NCI-H1694 treated with DMSO at 0.1 percent for 48 hours (cell line): ENCODE measurements around the gene VSIG10L2.

Experiments
- DNase-seq: peaks from one replicate; lab custom pipeline; 2025; lab: John Stamatoyannopoulos, UW

The VSIG10L2 gene

DNA sequence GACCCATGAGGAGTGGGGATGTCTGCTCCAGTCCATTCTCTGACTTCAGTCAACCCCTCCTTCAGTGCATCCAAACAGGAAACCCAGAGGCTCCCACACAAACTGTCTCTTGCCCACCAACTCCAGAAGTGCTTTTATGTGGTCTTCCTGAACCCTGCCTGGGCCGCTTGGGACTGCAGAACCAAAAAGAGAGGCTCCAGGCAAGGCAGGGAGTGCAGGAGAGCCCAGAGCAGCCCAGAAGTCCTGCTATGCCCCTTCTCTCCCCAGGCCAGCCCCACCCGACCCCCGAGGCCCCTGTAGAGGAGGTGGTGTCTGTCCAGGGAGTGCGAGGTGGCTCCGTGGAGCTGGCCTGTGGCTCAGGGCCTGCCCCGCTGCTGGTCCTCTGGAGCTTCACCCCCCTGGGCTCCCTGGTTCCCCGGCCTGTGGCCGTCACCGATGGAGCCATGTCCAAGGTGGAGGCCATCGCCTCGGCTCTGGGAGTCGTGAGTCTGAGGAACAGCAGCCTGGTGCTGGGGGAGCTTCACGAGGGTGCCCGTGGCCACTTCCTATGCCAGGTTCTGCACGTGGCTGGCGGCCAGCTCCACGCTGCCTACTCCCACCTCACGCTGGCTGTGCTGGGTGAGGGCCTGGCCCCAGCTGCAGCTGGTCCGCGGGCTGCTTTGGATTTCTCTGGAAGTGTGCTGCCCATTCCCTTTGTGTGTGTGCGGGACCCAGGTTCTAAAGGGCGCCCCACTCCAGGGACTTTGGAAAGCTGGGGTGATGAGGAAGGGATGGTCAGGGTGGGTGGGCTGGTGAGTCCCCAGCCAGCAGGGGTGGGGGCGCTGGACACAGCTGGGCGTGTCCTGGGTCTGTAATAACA lies 1.8 kb downstream of the VSIG10L2 start:
- no peak for DNase-seq

DNA sequence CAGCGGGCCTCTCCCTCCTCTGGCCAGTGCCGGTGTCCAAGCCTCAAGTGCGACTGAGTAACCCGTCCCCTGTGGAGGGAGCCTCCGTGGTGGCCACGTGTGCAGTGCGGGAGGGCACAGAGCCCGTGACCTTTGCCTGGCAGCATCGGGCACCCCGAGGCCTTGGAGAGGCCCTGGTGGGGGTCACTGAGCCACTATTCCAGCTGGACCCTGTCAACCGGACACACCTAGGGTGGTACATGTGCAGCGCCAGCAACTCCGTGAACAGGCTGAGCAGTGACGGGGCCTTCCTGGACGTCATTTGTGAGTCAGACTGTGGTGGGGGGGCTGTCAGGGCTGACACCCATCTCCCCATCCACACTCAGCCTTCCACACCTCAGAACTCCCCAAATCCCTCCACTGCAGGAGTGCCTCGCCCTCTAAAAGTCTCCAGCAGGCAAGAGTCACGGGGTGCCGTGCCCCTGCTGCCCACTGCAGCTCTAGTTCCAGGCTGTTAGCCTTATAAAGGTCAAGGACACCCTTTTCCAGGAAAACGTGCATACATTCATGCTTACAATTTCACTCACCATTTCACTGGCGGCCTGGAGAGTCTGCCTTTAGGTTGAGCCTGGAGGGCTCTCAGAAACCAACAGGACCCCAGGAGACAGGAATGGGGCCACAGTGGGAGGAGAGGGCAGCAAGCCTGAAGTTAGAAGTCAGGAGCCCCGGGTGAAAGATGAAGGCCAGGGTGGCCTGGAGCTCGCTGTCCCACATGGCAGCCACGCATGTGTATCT lies 2.6 kb downstream of the VSIG10L2 start:
- no peak for DNase-seq

DNA sequence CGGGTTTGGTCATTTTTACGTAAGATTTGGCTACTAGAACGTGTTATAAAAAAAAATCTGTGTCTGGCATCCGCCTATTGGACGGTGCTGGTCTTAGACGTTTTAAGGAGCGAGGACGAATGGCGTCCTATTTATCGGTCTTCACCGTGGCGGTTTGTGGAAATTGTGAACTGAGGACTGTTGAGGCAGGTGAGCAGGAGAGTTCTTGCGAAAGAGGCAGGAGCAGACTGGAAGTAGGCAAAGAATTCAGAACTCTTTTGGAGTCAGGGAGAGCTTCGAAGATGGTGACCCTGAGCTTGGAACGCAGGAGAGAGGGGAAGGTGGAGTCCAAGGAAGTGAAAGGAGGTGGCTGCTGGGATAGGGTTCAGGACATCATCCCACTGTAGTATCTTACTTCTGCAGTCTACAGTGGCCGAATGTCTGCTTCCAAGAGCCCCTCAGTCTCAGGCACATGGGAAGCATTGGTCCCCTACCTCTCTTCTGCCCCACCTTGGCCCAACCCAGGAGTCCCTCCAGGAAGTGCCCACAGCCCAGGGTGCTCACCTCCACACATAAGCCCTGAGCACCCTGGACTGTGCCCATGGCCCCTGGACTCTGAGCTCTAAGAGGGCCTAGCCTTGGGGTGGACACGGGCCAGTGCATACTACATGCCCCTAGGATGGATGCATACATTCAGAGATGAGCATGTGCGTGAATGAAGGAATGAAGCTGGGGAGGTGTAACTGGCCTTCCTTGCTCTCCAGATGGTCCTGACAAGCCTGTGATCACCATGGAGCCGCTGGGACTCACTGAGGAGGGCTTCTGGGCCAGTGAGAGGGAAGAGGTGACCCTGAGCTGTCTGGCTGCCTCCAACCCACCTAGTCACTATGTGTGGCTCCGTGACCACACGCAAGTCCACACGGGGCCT lies 3.7 kb downstream of the VSIG10L2 start:
- DNase-seq: no peak

DNA sequence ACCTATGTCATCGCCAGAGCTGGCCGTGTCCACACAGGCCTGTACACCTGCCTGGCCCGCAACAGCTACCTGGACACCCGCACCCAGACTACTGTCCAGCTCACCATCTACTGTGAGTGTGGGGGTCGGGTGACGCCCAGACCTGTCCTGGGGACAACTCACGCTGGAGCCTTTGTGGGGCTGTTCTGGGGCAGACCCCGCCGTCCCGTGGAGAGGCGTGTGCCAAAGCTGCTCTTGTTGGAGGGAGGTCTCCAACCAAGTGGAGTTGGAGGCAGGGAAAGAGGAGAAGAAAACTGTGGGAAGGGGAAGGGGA lies 4.3 kb downstream of the VSIG10L2 start:
- DNase-seq: no peak

DNA sequence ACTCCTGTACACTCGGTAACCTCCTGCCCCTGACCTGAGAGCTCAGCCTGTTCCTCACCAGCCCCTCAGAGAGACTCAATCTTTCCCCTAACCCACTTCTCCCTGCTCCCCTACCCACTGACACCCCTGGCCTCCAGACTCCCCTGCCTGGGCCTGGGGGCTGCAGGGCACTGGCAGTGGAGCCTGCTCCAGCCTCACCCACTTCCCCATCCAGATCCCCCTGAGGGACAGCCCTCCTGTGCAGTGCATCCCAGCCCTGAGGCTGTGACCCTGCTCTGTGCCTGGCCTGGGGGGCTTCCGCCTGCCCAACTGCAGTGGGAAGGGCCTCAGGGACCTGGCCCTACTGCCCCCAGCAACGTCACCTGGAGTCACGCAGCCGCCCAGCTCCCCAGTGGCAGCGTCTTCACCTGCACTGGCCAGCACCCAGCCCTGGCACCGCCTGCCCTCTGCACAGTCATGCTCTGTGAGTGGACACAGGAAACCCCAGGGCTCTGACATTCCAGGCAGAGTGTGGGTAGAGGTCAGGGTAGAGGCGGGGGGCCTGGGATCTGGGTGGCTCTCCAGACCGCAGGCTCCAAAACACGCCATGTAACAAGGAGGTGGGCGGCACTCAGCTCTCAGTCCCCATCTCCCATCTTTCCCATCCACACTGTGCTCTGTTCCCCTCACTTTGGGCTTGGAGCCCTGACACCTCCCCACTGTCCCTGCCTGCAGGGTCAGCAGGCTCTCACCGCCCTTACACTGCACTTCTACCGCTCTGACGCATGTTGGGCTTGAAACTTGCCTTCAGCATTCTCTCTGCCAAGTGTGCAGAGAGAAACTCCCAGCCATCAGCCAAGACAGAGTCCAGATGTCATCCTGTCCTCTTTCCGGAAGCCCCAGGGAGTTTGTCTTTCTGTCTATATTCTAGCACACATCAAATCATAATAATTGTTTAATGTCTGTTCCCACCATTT lies 5.1 kb downstream of the VSIG10L2 start:
- DNase-seq: no peak

DNA sequence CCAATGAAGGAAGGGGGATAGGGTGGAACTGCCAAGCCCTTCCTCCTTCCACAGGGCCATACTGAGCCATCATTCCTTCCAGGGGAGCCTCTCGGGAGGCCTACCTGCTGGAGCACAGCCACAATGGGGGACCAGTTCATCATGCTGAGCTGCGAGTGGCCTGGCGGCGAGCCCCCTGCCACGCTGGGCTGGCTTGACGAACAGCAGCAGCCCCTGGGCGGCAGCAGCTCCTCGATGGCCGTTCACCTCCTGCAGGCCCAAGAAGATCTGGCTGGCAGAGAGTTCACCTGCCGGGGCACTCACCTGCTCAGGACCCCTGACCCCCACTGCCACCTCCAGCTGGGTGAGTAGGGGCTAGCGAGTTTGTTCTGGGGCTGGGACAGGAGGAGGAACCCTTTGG lies 5.9 kb downstream of the VSIG10L2 start:
- no peak for DNase-seq

DNA sequence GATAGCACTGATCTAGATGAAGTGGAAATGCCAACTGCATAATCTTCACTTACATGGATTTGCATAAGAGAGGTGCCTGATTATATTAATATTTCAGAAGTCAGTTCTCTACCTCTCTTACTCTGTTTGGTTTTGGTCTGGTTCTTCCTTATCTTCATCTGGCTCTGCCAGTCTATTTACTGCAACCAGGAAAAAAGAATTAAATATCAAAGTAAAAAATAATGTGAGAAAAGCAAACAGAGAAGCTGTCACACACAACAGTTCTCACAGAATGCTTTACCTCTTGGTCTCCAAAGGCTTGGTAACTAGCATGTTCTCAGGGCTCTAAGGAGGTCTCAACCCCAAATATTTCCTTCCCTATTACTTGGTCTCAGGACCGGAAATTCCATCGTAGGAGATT lies 6.7 kb downstream of the VSIG10L2 start:
- DNase-seq: no peak

DNA sequence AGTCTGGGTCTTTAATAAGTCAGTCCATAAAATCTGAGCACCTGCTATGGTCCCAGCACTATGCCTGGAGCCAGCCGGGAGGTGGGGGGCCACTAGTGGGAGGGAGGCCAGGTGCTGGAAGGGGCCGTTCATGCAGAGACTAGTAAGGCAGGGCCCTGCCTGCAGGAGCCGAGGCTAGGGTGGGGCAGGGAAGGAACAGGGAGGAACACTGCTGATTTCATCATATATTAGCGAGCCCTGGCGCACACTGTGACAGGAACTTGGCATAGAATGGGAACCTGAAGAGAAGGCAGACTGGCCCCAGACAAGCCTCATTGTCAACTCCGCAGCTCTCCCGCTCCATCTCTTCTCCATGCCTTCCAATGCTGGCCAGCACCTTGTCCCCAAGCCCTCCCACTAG lies 7.1 kb downstream of the VSIG10L2 start:
- DNase-seq: peak; percentile 0

DNA sequence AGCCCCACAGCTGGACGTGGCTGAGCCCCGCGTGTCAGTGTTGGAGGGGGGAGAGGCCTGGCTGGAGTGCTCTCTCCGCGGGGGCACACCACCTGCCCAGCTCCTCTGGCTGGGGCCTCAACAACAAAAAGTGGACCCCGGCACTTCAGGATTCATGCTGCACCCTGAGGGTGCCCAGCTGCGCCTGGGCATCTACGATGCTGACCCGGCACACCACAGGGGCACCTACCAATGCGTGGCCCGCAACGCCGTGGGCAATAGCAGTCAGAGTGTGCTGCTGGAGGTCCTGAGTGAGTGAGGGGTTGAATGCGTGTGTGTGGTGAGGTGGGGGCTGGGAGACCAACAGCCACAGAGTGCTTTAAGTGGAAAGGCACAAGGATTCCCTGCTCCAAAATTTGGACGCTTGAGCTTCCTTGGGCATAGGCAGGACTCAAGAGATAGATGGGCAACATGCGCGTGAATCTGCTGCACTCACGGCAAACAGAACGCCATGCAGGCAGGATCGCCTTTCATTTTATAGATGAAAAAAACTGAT lies 7.6 kb downstream of the VSIG10L2 start:
- no peak for DNase-seq

DNA sequence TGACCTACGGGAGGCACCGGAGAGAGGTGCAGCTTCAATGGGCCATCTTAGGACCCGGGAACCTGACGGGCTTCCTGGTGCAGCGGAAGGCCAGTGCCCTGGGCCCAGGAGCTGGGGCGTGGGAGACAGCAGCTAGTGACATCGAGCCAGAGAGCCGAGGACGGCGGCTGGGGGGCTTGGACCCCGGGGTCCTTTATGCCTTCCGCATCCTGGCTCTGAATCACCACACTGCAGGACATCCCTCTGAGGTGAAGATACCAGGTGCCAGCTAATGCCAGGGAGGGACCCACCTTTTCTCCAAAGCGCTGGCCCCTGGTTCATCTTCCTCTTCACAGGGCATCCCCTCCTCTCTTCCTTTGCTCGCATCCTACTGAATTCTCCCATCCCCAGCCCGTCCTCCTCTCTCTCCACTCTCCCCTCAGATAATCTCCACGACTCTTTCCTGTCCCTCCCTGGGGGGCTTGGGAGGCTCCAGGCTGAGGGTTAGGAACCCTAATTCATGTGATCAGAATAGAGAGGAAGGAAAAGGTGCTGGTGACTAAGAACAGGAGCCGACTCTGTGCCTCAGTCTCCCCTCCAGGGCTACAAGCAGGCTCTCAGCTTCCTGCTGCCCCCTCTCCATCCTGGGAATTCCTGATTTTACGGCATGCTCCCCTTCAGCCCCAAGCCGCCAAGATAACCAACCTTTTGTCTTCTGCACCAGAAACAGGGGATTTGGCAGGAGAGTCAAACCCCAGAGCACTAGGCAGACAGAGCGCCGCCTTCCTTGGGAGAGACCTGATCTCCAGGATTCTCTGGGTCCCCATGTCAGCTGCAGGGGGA lies 8.5 kb downstream of the VSIG10L2 start:
- no peak for DNase-seq

DNA sequence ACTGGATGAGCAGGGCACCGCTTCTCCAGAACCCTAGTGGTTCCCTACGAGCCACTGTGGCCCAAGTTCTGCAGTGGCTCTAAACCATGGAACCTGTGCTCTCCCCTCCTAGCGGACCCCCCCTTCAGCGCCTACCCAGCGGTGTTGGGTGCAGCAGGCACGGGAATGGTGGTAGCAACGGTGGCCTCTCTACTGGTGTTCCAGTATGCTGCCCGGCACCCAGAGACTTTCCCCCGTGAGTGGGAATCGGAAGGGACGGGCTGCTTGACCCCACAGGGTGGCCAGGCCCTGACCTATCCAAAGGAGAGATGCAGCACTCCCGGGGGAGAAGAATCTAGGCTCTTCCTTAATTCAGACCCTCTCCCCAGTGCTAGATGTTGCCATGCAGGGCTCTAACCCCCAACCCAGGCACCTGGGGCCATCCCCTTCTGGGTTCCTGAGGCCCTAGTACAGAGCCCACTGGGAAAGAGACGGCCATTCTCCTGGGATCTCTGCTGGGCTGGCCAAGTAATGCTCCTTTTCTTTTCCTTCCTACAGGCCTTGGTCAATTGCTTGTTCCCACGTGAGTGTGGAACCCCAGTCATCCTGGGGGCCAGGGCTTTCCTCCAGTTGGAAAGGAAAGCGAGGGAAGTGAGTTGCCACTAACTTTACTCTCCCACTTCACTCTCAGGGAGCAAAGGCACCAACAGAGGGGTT lies 9.2 kb downstream of the VSIG10L2 start:
- no peak for DNase-seq

DNA sequence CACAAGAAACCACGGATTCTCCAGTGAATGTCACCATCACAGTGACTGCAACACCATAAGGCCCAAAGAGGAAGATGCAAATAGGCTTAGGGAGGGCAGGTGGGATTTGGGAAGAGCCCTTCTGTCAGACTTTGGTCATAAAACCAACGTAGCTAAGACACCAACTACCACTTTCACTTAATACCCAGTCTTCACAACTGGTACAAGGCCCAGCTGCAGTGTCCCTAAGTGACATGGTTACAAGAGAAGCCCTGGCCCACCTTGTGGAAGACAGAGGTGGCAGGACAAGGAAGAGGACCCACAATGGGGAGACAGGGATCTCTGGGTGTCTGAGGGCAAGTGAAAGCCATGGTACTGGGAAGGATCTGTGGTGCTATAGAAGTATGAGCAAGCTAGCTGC lies 10.0 kb downstream of the VSIG10L2 start:
- DNase-seq: no peak

DNA sequence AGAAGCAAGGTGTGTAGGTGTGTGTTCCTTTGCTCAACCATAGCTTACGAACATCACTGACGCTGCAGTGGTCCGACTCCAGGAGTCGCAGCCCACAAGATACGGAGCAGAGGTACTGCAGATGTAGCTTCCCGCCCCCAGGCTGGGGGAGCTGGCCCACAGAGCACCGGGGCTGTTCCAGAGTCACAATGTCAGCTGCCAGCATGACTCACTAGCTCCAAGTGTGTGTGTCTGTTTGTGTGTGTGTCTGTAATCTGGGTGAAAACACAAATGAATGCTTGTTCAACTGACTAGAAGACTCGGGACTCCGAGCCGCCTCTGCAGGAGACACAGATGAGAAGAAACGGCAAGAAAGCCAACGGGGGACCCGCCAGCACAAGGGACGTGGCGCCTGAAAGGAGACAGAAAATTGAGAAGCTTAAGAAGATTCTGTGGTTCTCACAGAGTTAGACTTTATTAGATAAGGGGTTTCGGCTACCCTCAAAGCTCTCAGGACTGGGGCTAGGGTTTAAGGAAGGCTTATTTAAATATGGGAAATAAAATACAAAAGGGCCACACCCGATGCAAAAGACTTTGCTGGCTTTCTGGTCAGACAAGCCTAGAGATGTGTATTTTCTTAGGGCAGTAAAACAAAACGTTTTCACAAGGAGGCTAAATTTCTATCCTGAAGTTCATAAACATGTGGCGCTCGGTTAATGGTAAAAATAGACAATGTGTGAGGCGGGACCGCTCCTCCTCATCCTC lies 10.7 kb downstream of the VSIG10L2 start:
- DNase-seq: no peak

DNA sequence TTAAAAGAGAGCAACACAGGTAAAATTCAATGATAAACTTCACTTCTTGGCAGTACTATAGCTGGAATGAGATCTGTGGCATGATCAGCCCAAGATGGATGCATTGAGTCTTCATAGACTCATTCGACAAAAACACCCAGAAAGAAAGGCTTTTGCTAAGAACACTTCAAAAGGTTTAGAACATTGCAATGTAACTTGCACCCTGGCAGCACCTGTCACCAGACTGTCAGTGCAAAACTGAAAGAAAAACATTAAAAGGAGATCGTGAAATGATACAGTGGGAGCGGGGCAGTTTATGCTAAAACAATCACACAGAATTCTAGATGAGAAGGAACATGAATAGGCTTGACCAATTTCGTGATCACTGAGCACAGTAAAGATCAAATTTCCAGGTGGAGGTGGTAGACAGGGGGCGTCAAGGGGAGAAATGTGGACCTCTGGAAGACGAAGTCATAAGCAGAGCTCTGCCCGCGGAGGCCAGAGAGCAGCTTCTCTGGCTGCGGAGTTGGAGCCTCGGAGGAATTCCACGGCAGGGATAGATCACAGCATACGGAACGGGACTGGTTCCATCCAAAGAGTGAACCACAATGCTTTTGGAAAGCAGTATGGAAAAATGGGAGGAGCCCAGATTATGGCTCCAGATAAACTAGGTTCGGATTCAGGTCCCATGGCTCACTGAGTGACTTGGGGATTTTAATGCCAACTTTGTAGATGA lies 11.9 kb downstream of the VSIG10L2 start:
- DNase-seq: no peak

DNA sequence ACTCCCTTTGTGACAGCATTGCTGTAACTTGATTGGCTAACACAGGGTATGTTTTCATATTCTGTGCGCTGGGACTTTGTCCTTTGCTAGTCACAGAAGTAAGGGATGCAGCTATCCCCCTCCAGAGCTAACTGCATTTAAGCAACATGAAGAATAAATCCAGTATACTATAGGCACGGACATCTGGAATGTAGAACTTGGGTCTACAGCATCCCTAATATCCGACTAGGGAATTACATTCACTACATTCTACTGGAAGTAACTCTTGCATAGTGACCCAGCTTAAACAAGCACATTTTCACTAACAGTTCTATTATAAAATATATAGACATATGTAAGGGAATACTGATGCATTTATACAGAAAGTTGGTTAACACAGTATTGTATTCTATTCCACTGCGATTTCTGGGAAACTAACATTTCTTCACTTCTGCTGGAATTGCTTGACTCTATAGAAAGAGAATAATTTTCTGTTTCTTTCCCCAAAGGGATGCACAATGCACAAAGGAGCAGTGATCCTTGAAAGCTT lies 13.1 kb downstream of the VSIG10L2 start:
- DNase-seq: no peak

DNA sequence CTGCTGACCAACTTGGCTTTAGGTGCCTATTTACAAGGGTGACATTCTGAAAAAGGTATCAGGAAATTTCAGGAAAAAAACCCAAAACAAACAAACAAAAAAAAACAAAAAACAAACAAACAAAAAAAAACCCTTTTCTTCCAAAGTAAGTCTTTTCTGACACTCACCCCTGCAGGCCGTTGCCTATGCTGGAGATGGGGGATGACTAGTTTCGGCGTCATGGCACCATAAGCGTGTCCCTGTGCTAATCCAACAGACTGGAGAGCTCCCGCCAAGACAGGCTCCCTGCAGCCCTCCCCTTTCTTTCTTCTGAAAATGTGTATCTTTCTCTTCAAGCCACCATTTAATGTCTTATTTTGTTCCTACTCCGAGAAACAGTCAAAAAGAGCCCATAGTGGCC lies 13.7 kb downstream of the VSIG10L2 start:
- DNase-seq: no peak

DNA sequence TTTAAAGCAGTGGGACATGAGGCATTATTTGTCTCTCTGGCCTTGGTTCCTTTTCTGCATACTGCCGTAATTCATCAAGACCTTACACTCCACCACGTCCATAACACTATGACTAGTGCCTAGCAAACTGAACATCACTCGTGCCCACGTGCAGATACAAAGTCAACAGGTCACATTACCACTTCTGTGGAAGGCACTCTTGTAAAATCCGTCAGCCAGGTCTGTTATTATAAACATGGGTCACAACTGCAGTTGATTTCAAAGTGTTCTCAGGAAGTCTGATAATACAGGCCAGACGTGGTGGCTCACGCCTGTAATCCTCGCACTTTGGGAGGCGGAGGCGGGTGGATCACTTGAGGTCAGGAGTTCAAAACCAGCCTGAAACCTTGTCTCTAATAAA lies 14.1 kb downstream of the VSIG10L2 start:
- no peak for DNase-seq

DNA sequence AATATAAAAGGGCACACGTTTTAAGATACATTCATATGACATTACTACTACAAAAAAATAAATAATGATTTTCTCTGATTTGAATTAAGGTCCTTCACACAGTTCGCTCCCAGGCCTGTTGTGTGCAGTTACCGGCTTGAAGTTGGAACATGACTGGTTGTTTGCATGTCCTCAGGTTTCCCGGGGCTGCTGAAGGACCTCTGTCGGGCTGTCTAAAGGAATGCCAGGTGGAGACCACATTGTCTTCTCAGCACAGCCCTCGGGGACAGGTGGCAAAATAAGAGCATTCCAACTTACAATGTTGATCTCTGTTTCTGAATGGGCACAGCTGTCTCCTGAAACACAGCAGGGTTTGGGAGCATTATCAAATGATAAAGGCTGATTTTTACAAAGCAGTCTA lies 14.9 kb downstream of the VSIG10L2 start:
- no peak for DNase-seq
